SK-N-SH (cell line): ENCODE measurements around the gene ZNF439. TPM values are rescaled to one million over a fixed set of nuclear protein-coding genes. Genes with fewer than 3 reads are reported as not detected.

Experiments
- CTCF ChIA-PET: fragments of 300-600, 350-600 bp; formaldehyde crosslinking; extraction: SDS; loops from one replicate; lab custom pipeline; 2021; lab: Yijun Ruan, JAX
- POLR2A ChIA-PET: fragments of 350-600 bp; sonication (Branson Sonifier 250); formaldehyde crosslinking; extraction: SDS; loops from one replicate; lab custom pipeline; 2020; ENCODE audit warnings: antibody characterized with exemption, inconsistent platforms; lab: Yijun Ruan, JAX
- DNase-seq: peaks from one replicate; pipeline ENCODE4 v3.0.0; 2012
- H2AFZ ChIP-seq: fragments of 200-600 bp; sonication (generic); 2 replicates; pipeline ENCODE4 v1.8.1; 2016; ENCODE audit warnings: antibody characterized with exemption, mild to moderate bottlenecking, low read depth
- H3F3A ChIP-seq: fragments of 200-600 bp; sonication (generic); replicated peaks from 2 replicates; pipeline ENCODE3; 2016; ENCODE audit warnings: antibody characterized with exemption, mild to moderate bottlenecking; ENCODE audit not compliant: insufficient read depth
- H3K27ac ChIP-seq, 2 experiments: fragments of 200-500 bp in 1 of 2; fragments of 200-600 bp in 1 of 2; sonication (Bioruptor generic) in 1 of 2; sonication (generic), shearing (Covaris generic) in 1 of 2; 2 replicates each; pipeline versions ENCODE4 v1.5.1 to v1.6.1; 2014 to 2016; ENCODE audit warnings: low read depth in 2 of 2, inconsistent platforms in 1 of 2, low read length in 1 of 2, mild to moderate bottlenecking in 1 of 2, mixed read lengths in 1 of 2
- H3K27me3 ChIP-seq: fragments of 200-600 bp; sonication (generic), shearing (Covaris generic); 2 replicates; pipeline ENCODE4 v1.6.1; 2016; ENCODE audit warnings: mixed run types; ENCODE audit not compliant: insufficient read depth
- H3K36me3 ChIP-seq, 2 experiments: fragments of 200-500 bp in 1 of 2; fragments of 200-600 bp in 1 of 2; sonication (Bioruptor generic) in 1 of 2; sonication (generic) in 1 of 2; replicated peaks in 1 of 2; 2 replicates each; pipeline versions ENCODE3 to v1.5.1; 2014 to 2016; ENCODE audit warnings: low read length in 1 of 2, mild to moderate bottlenecking in 1 of 2; ENCODE audit not compliant: insufficient read depth in 2 of 2, control insufficient read depth in 1 of 2
- H3K4me1 ChIP-seq, 2 experiments: fragments of 200-500 bp in 1 of 2; fragments of 200-600 bp in 1 of 2; sonication (Bioruptor generic) in 1 of 2; sonication (generic), shearing (Covaris generic) in 1 of 2; 2 replicates each; pipeline versions ENCODE4 v1.5.1 to v1.6.1; 2014 to 2016; ENCODE audit warnings: low read depth in 1 of 2, low read length in 1 of 2, mixed run types in 1 of 2; ENCODE audit not compliant: insufficient read depth in 2 of 2, control insufficient read depth in 1 of 2
- H3K4me2 ChIP-seq: fragments of 200-600 bp; sonication (generic), shearing (Covaris generic); 2 replicates; pipeline ENCODE4 v1.6.1; 2017; ENCODE audit warnings: mixed run types
- H3K4me3 ChIP-seq, 2 experiments: fragments of 200-500 bp in 1 of 2; fragments of 200-600 bp in 1 of 2; sonication (Bioruptor generic) in 1 of 2; sonication (generic), shearing (Covaris generic) in 1 of 2; 2 replicates each; pipeline versions ENCODE4 v1.5.1 to v1.8.1; 2014 to 2016; ENCODE audit warnings: low read depth in 2 of 2, inconsistent platforms in 1 of 2, low read length in 1 of 2, mild to moderate bottlenecking in 1 of 2, mixed read lengths in 1 of 2, moderate library complexity in 1 of 2
- H3K79me2 ChIP-seq: fragments of 200-600 bp; sonication (generic); 2 replicates; pipeline ENCODE4 v1.8.1; 2017; ENCODE audit warnings: mild to moderate bottlenecking; ENCODE audit not compliant: insufficient read depth
- H3K9ac ChIP-seq: fragments of 200-600 bp; sonication (generic); 2 replicates; pipeline ENCODE4 v1.6.1; 2017; ENCODE audit warnings: mixed run types
- H3K9me2 ChIP-seq: fragments of 200-600 bp; sonication (generic); 2 replicates; pipeline ENCODE4 v1.6.1; 2017; ENCODE audit warnings: mixed run types
- H3K9me3 ChIP-seq: fragments of 200-600 bp; sonication (generic); 2 replicates; pipeline ENCODE4 v1.6.1; 2017; ENCODE audit warnings: mixed run types, mild to moderate bottlenecking, moderate library complexity
- H4K20me1 ChIP-seq: fragments of 200-600 bp; sonication (generic); 2 replicates; pipeline ENCODE4 v1.6.1; 2017; ENCODE audit warnings: mild to moderate bottlenecking, mixed run types; ENCODE audit not compliant: insufficient read depth
- CHD2 ChIP-seq: fragments of 150-350 bp; IDR thresholded peaks from 2 replicates; pipeline ENCODE4 v1.6.1; 2018; ENCODE audit warnings: low read length; ENCODE audit not compliant: partially characterized antibody
- CTCF ChIP-seq: fragments of 200-600 bp; sonication (generic); IDR thresholded peaks from 2 replicates; pipeline ENCODE4 v1.6.1; 2017; ENCODE audit warnings: antibody characterized with exemption, mild to moderate bottlenecking, moderate library complexity
- ELF1 ChIP-seq: IDR thresholded peaks from 2 replicates; pipeline ENCODE4 v1.4.0; 2012
- IRF3 ChIP-seq: fragments of 150-350 bp; IDR thresholded peaks from 2 replicates; pipeline ENCODE4 v1.6.1; 2016; ENCODE audit warnings: mild to moderate bottlenecking, low read depth, low read length
- MEF2A ChIP-seq: IDR thresholded peaks from 2 replicates; pipeline ENCODE4 v1.4.0; 2012; ENCODE audit warnings: low read depth, borderline replicate concordance
- MXI1 ChIP-seq: IDR thresholded peaks from 2 replicates; pipeline ENCODE4 v1.6.1; 2012; ENCODE audit warnings: mild to moderate bottlenecking, low read depth, low read length, improper control_type of control experiment
- POLR2AphosphoS5 ChIP-seq: IDR thresholded peaks from 2 replicates; pipeline ENCODE4 v1.6.1; 2012; ENCODE audit warnings: low read depth, low read length
- RCOR1 ChIP-seq: fragments of 150-350 bp; IDR thresholded peaks from 2 replicates; pipeline ENCODE4 v1.6.1; 2017; ENCODE audit warnings: antibody characterized with exemption, low read length
- REST ChIP-seq: IDR thresholded peaks from 2 replicates; pipeline ENCODE4 v1.6.1; 2012; ENCODE audit warnings: mild to moderate bottlenecking, low read depth, low read length, moderate library complexity
- TAF1 ChIP-seq: IDR thresholded peaks from 2 replicates; pipeline ENCODE4 v1.6.1; 2012; ENCODE audit warnings: low read depth, mild to moderate bottlenecking, low read length, moderate library complexity, borderline replicate concordance
- TCF12 ChIP-seq: IDR thresholded peaks from 2 replicates; pipeline ENCODE4 v1.4.0; 2012
- TEAD4 ChIP-seq: IDR thresholded peaks from 2 replicates; pipeline ENCODE4 v1.4.0; 2012; ENCODE audit warnings: mild to moderate bottlenecking, borderline replicate concordance; ENCODE audit not compliant: insufficient read depth
- USF1 ChIP-seq: IDR thresholded peaks from 2 replicates; pipeline ENCODE4 v1.4.0; 2012; ENCODE audit warnings: low read depth, borderline replicate concordance
- YY1 ChIP-seq: IDR thresholded peaks from 2 replicates; pipeline ENCODE4 v1.4.0; 2012; ENCODE audit warnings: low read depth, mild to moderate bottlenecking
- WGBS: methylation state at CpG from one replicate; pipeline ENCODE4 v1.1.6; 2017; ENCODE audit warnings: low lambda C conversion rate; 5-methylcytosine and 5-hydroxymethylcytosine counted together
- polyA plus RNA-seq, 3 experiments: library from polyadenylated mRNA; depleted of rRNA; stranded (reverse); fragments of >200 nt; gene quantifications; 2 replicates each; pipeline ENCODE4 v1.2.3, GENCODE V29; 2012
- TF ChIP-seq, protein P1 (sequence below): fragments of 150-350 bp; IDR thresholded peaks from 2 replicates; pipeline ENCODE4 v1.6.1; 2017; ENCODE audit warnings: antibody characterized with exemption, low read length, low read depth, borderline replicate concordance

The ZNF439 gene
- polyA plus RNA-seq, 1 of the 3 experiments (the other 2 are of a cell fraction) = 1.7 TPM

DNA sequence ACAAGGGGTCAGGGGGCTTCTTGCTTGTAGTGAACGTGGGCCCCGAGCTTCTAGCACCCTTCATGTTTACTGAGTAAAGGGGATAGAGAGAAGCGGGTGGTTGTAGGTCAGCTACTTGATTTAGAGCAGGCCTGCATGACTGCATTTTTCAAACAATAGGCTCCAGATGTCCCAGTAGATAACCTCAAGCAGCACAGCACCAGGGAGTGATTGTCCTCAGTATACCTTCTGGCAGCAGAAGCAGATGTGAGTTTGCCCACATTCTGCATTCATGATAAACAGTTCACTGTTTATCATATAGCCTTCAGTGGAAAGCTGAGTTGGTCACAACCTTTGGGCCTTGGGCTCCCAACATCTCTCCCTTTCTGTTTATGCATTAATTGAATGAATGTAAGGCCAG lies 4.8 kb downstream of the ZNF439 start:
- POLR2A ChIA-PET = no interaction called here
- 52% methylated on average over 3 of the region's 3 CpGs for WGBS

More for the DNA sequence above, 4.8 kb downstream of the ZNF439 start:
- Histone ChIP-seq H3F3A (no peaks in the 10 kb centered on the region), H3K4me1 (peaks cover 0 to under 1% of the 10 kb centered on the region in 2 experiments; a peak in 1 of 4 replicates), H3K9me2 (no peaks in the 10 kb centered on the region), H3K27me3 (no peaks in the 10 kb centered on the region), H3K79me2 (peaks cover 10% of the 10 kb centered on the region; the same call in 1 of the 2 replicates), H2AFZ (no peak overlapping the region), H3K9me3 (no peaks in the 10 kb centered on the region), H3K9ac (no peak overlapping the region), H3K27ac (no peak overlapping the region), H3K4me3 (no peak overlapping the region), H3K4me2 (no peak overlapping the region), H4K20me1 (no peaks in the 10 kb centered on the region), H3K36me3 (peaks cover 0 to 6% of the 10 kb centered on the region in 2 experiments)
- CTCF ChIA-PET = no interaction called here
- no peak for TF ChIP-seq TCF12
- no peak for TF ChIP-seq MEF2A
- no peak for TF ChIP-seq CHD2
- TF ChIP-seq RCOR1 = no peak
- TF ChIP-seq MXI1 = no peak
- no peak for TF ChIP-seq TEAD4
- TF ChIP-seq ELF1 = no peak
- TF ChIP-seq IRF3 = no peak
- no peak for TF ChIP-seq TAF1
- no peak for TF ChIP-seq REST
- TF ChIP-seq POLR2AphosphoS5 = no peak
- TF ChIP-seq, protein P1, sequence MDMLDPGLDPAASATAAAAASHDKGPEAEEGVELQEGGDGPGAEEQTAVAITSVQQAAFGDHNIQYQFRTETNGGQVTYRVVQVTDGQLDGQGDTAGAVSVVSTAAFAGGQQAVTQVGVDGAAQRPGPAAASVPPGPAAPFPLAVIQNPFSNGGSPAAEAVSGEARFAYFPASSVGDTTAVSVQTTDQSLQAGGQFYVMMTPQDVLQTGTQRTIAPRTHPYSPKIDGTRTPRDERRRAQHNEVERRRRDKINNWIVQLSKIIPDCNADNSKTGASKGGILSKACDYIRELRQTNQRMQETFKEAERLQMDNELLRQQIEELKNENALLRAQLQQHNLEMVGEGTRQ = no peak
- TF ChIP-seq YY1 = no peak
- TF ChIP-seq USF1 = no peak
- TF ChIP-seq CTCF = no peak
- no peak for DNase-seq
